Esophagus muscularis mucosa (tissue), 3 donors: Measurements from ENCODE around the gene KLHL42.

Experiments
- POLR2A ChIP-seq: fragments of 450-650 bp; IDR thresholded peaks from one replicate; pipeline ENCODE4 v1.6.1; 2017; ENCODE audit warnings: antibody characterized with exemption, moderate library complexity, mild to moderate bottlenecking, low read depth
- TF ChIP-seq, protein P1 (sequence below), 3 experiments: fragments of 200-600 bp in 2 of 3; fragments of 450-650 bp in 1 of 3; sonication (generic) in 2 of 3; IDR thresholded peaks; one replicate each; pipeline ENCODE4 v1.5.1; 2017 to 2019; ENCODE audit warnings: antibody characterized with exemption in 3 of 3, mild to moderate bottlenecking in 2 of 3, moderate library complexity in 1 of 3

DNA sequence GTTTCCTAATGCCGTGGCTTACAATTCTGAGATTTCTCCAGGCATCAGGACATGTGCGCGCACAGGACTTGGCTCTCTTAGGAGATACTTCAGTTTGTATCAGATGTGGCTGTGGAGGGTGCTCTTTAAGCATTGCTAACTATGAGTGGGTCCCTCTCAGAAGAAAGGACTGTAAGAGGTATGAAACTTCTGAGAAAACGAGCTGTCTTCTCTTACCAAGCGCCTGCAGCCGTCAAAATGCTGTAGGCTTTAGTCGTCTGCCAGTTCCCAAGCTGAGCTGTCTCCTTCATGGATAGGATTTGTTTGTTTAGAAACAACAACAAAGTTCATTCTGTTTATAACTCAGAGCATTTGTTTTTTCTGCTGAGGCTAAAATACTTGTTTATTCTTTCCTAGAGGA is 16.1 kb downstream of the KLHL42 start:
- TF ChIP-seq, protein P1, sequence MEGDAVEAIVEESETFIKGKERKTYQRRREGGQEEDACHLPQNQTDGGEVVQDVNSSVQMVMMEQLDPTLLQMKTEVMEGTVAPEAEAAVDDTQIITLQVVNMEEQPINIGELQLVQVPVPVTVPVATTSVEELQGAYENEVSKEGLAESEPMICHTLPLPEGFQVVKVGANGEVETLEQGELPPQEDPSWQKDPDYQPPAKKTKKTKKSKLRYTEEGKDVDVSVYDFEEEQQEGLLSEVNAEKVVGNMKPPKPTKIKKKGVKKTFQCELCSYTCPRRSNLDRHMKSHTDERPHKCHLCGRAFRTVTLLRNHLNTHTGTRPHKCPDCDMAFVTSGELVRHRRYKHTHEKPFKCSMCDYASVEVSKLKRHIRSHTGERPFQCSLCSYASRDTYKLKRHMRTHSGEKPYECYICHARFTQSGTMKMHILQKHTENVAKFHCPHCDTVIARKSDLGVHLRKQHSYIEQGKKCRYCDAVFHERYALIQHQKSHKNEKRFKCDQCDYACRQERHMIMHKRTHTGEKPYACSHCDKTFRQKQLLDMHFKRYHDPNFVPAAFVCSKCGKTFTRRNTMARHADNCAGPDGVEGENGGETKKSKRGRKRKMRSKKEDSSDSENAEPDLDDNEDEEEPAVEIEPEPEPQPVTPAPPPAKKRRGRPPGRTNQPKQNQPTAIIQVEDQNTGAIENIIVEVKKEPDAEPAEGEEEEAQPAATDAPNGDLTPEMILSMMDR (IDR thresholded peaks at IDR 0.05): no peak
- no peak for TF ChIP-seq POLR2A
